ENCODE data around the gene SETD1A.

DNA sequence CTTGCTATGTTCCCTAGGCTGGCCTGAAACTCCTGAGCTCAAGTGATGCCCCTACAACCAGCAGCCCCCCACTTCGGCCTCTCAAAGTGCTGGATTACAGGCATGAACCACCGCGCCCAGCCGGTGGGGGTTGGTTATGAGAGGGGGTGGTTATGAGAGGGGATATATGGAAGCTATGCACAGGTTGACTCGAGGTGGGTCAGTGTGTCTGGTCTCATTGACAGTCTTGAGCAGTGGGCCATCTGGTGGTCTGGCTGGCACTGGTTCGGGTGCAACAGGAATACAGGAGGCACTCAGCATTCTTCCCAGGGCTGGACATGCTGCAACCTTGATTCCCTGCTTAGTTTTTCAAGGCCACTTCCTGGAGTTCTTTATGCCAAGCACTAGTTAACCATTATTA lies 58.5 kb downstream of the SETD1A start:
- no peak for TF ChIP-seq POLR2A (IDR thresholded peaks at IDR 0.05; ENCODE audit: low read length)
- TF ChIP-seq GATA1 (IDR thresholded peaks at IDR 0.05; ENCODE audit: low read depth, low read length), result no peak
